HEK293 (cell line): ENCODE measurements around the gene ETS2.

Experiments
- OVOL3 ChIP-seq: fragments of 450-650 bp; formaldehyde crosslinking; IDR thresholded peaks from 2 replicates; pipeline ENCODE4 v1.5.1; 2016; ENCODE audit warnings: missing biosample characterization, missing genetic modification characterization
- REPIN1 ChIP-seq: fragments of 450-650 bp; formaldehyde crosslinking; IDR thresholded peaks from 2 replicates; pipeline ENCODE4 v1.5.1; 2017; ENCODE audit warnings: missing biosample characterization, missing genetic modification characterization, low read depth
- SP3 ChIP-seq: fragments of 450-650 bp; formaldehyde crosslinking; IDR thresholded peaks from 2 replicates; pipeline ENCODE4 v1.5.1; 2016; ENCODE audit warnings: missing biosample characterization, missing genetic modification characterization
- YY1 ChIP-seq: fragments of 450-650 bp; formaldehyde crosslinking; IDR thresholded peaks from 2 replicates; pipeline ENCODE4 v1.5.1; 2018; ENCODE audit warnings: missing biosample characterization, missing genetic modification characterization
- ZBTB17 ChIP-seq: fragments of 450-650 bp; formaldehyde crosslinking; IDR thresholded peaks from 2 replicates; pipeline ENCODE4 v1.5.1; 2016; ENCODE audit warnings: missing biosample characterization, missing genetic modification characterization
- ZBTB21 ChIP-seq: fragments of 450-650 bp; formaldehyde crosslinking; IDR thresholded peaks from 2 replicates; pipeline ENCODE4 v1.5.1; 2017; ENCODE audit warnings: missing biosample characterization, missing genetic modification characterization
- ZBTB8A ChIP-seq: fragments of 450-650 bp; formaldehyde crosslinking; IDR thresholded peaks from 2 replicates; pipeline ENCODE4 v1.5.1; 2016; ENCODE audit warnings: missing biosample characterization, missing genetic modification characterization
- ZEB2 ChIP-seq: fragments of 450-650 bp; formaldehyde crosslinking; IDR thresholded peaks from 2 replicates; pipeline ENCODE4 v1.5.1; 2016; ENCODE audit warnings: missing biosample characterization, missing genetic modification characterization
- ZFHX2 ChIP-seq: fragments of 450-650 bp; formaldehyde crosslinking; conservative IDR thresholded peaks from 2 replicates; pipeline ENCODE4 v1.5.1; 2016; ENCODE audit warnings: missing biosample characterization, missing genetic modification characterization
- ZFP69B ChIP-seq: fragments of 450-650 bp; formaldehyde crosslinking; IDR thresholded peaks from 2 replicates; pipeline ENCODE4 v1.5.1; 2016; ENCODE audit warnings: missing biosample characterization, missing genetic modification characterization
- ZNF169 ChIP-seq: fragments of 450-650 bp; formaldehyde crosslinking; IDR thresholded peaks from 2 replicates; pipeline ENCODE4 v1.5.1; 2016; ENCODE audit warnings: missing biosample characterization, missing genetic modification characterization
- ZNF184 ChIP-seq: fragments of 450-650 bp; IDR thresholded peaks from 2 replicates; pipeline ENCODE4 v1.5.1; 2018; ENCODE audit warnings: missing biosample characterization, mild to moderate bottlenecking, missing genetic modification characterization
- ZNF19 ChIP-seq: fragments of 450-650 bp; formaldehyde crosslinking; IDR thresholded peaks from 2 replicates; pipeline ENCODE4; 2016; ENCODE audit warnings: missing biosample characterization, missing genetic modification characterization, low read depth
- ZNF223 ChIP-seq: fragments of 450-650 bp; formaldehyde crosslinking; IDR thresholded peaks from 2 replicates; pipeline ENCODE4 v1.5.1; 2016; ENCODE audit warnings: missing biosample characterization, missing genetic modification characterization
- ZNF324 ChIP-seq: fragments of 450-650 bp; formaldehyde crosslinking; IDR thresholded peaks from 2 replicates; pipeline ENCODE4 v1.5.1; 2016; ENCODE audit warnings: missing biosample characterization, missing genetic modification characterization
- ZNF350 ChIP-seq: fragments of 450-650 bp; formaldehyde crosslinking; IDR thresholded peaks from 2 replicates; pipeline ENCODE4 v1.5.0; 2017; ENCODE audit warnings: missing biosample characterization, mild to moderate bottlenecking, missing genetic modification characterization
- TF ChIP-seq, protein P1 (sequence below): fragments of 450-650 bp; formaldehyde crosslinking; IDR thresholded peaks from 2 replicates; pipeline ENCODE4 v1.5.1; 2016; ENCODE audit warnings: missing biosample characterization, missing genetic modification characterization
- TF ChIP-seq, protein P2 (sequence below): fragments of 450-650 bp; formaldehyde crosslinking; IDR thresholded peaks from 2 replicates; pipeline ENCODE4 v1.5.1; 2016; ENCODE audit warnings: missing biosample characterization, missing genetic modification characterization
- TF ChIP-seq, protein P3 (sequence below): fragments of 450-650 bp; formaldehyde crosslinking; IDR thresholded peaks from 2 replicates; pipeline ENCODE4 v1.5.1; 2016; ENCODE audit warnings: missing biosample characterization, missing genetic modification characterization
- TF ChIP-seq, protein P4 (sequence below): fragments of 450-650 bp; formaldehyde crosslinking; optimal IDR thresholded peaks from 2 replicates; pipeline ENCODE3; 2016; ENCODE audit warnings: missing biosample characterization, mild to moderate bottlenecking, missing genetic modification characterization
- TF ChIP-seq, protein P5 (sequence below): fragments of 450-650 bp; formaldehyde crosslinking; IDR thresholded peaks from 2 replicates; pipeline ENCODE4 v1.5.1; 2017; ENCODE audit warnings: missing biosample characterization, missing genetic modification characterization
- TF ChIP-seq, protein P6 (sequence below): fragments of 450-650 bp; IDR thresholded peaks from 2 replicates; pipeline ENCODE4 v1.5.1; 2018; ENCODE audit warnings: missing biosample characterization, missing genetic modification characterization

Gene ETS2

DNA sequence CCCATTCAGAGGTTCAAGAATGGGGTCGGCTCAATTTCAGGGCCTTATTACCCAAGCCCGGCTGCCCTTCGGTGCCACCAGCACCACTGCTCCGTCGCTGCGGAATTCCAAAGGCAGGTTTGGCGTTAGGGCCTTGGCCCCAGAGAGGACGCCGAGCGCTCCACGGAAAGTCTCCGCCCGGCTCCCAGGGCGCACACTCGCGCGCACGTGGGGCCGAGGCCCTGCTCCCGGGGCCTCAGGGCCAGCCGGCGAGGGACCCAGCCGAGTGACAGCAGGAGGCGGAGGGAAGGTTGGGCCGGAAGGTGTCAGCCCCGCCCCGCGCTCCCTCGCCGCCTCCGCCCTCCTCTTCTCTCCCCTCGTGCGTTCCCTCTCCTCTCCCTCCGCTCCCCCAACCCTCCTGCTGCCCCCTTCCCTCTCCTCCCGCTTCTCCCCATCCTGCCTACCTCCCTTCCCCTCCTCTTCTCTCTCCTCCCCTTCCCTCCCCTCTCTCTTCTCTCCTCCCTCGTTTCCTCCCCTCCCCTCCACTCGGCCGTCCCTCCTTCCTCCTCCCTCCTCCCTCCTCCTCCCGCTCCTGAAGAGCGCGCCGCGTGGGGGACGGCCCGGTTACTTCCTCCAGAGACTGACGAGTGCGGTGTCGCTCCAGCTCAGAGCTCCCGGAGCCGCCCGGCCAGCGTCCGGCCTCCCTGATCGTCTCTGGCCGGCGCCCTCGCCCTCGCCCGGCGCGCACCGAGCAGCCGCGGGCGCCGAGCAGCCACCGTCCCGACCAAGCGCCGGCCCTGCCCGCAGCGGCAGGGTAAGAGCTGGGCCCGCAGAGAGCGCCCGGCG is at the start of gene ETS2 (continued):
- TF ChIP-seq, protein P1, sequence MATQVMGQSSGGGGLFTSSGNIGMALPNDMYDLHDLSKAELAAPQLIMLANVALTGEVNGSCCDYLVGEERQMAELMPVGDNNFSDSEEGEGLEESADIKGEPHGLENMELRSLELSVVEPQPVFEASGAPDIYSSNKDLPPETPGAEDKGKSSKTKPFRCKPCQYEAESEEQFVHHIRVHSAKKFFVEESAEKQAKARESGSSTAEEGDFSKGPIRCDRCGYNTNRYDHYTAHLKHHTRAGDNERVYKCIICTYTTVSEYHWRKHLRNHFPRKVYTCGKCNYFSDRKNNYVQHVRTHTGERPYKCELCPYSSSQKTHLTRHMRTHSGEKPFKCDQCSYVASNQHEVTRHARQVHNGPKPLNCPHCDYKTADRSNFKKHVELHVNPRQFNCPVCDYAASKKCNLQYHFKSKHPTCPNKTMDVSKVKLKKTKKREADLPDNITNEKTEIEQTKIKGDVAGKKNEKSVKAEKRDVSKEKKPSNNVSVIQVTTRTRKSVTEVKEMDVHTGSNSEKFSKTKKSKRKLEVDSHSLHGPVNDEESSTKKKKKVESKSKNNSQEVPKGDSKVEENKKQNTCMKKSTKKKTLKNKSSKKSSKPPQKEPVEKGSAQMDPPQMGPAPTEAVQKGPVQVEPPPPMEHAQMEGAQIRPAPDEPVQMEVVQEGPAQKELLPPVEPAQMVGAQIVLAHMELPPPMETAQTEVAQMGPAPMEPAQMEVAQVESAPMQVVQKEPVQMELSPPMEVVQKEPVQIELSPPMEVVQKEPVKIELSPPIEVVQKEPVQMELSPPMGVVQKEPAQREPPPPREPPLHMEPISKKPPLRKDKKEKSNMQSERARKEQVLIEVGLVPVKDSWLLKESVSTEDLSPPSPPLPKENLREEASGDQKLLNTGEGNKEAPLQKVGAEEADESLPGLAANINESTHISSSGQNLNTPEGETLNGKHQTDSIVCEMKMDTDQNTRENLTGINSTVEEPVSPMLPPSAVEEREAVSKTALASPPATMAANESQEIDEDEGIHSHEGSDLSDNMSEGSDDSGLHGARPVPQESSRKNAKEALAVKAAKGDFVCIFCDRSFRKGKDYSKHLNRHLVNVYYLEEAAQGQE (tag by site-specific recombination), result no peak; the same call in 1 of the 2 replicates
- TF ChIP-seq ZBTB8A (tag by site-specific recombination) (peak; percentile 72), ZEB2 (tag by site-specific recombination) (peak; percentile 90), ZFHX2 (tag by site-specific recombination) (peak; percentile 98), YY1 (no peak; the same call in 1 of the 2 replicates), ZFP69B (tag by site-specific recombination) (no peak; the same call in none of the 2 replicates), ZBTB21 (tag by site-specific recombination) (peak; percentile 36; the same call in 1 of the 2 replicates), ZNF350 (tag by site-specific recombination) (no peak), ZNF223 (tag by site-specific recombination) (no peak), REPIN1 (tag by site-specific recombination) (no peak; the same call in 1 of the 2 replicates), SP3 (tag by site-specific recombination) (peak; percentile 99), ZBTB17 (tag by site-specific recombination) (peak; percentile 99), ZNF19 (tag by site-specific recombination) (no peak), OVOL3 (tag by site-specific recombination) (no peak), ZNF169 (tag by site-specific recombination) (no peak), ZNF324 (tag by site-specific recombination) (peak; percentile 97), ZNF184 (tag by site-specific recombination) (peak; percentile 33; the same call in 1 of the 2 replicates)
- TF ChIP-seq, protein P2, sequence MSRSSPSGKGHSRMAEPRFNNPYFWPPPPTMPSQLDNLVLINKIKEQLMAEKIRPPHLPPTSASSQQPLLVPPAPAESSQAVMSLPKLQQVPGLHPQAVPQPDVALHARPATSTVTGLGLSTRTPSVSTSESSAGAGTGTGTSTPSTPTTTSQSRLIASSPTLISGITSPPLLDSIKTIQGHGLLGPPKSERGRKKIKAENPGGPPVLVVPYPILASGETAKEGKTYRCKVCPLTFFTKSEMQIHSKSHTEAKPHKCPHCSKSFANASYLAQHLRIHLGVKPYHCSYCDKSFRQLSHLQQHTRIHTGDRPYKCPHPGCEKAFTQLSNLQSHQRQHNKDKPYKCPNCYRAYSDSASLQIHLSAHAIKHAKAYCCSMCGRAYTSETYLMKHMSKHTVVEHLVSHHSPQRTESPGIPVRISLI, result no peak
- TF ChIP-seq, protein P3, sequence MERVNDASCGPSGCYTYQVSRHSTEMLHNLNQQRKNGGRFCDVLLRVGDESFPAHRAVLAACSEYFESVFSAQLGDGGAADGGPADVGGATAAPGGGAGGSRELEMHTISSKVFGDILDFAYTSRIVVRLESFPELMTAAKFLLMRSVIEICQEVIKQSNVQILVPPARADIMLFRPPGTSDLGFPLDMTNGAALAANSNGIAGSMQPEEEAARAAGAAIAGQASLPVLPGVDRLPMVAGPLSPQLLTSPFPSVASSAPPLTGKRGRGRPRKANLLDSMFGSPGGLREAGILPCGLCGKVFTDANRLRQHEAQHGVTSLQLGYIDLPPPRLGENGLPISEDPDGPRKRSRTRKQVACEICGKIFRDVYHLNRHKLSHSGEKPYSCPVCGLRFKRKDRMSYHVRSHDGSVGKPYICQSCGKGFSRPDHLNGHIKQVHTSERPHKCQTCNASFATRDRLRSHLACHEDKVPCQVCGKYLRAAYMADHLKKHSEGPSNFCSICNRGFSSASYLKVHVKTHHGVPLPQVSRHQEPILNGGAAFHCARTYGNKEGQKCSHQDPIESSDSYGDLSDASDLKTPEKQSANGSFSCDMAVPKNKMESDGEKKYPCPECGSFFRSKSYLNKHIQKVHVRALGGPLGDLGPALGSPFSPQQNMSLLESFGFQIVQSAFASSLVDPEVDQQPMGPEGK, result peak; percentile 100
- TF ChIP-seq, protein P4, sequence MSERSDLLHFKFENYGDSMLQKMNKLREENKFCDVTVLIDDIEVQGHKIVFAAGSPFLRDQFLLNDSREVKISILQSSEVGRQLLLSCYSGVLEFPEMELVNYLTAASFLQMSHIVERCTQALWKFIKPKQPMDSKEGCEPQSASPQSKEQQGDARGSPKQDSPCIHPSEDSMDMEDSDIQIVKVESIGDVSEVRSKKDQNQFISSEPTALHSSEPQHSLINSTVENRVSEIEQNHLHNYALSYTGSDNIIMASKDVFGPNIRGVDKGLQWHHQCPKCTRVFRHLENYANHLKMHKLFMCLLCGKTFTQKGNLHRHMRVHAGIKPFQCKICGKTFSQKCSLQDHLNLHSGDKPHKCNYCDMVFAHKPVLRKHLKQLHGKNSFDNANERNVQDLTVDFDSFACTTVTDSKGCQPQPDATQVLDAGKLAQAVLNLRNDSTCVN (tag by site-specific recombination), result peak; percentile 89
- TF ChIP-seq, protein P5, sequence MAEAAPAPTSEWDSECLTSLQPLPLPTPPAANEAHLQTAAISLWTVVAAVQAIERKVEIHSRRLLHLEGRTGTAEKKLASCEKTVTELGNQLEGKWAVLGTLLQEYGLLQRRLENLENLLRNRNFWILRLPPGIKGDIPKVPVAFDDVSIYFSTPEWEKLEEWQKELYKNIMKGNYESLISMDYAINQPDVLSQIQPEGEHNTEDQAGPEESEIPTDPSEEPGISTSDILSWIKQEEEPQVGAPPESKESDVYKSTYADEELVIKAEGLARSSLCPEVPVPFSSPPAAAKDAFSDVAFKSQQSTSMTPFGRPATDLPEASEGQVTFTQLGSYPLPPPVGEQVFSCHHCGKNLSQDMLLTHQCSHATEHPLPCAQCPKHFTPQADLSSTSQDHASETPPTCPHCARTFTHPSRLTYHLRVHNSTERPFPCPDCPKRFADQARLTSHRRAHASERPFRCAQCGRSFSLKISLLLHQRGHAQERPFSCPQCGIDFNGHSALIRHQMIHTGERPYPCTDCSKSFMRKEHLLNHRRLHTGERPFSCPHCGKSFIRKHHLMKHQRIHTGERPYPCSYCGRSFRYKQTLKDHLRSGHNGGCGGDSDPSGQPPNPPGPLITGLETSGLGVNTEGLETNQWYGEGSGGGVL, result peak; percentile 100
- TF ChIP-seq, protein P6, sequence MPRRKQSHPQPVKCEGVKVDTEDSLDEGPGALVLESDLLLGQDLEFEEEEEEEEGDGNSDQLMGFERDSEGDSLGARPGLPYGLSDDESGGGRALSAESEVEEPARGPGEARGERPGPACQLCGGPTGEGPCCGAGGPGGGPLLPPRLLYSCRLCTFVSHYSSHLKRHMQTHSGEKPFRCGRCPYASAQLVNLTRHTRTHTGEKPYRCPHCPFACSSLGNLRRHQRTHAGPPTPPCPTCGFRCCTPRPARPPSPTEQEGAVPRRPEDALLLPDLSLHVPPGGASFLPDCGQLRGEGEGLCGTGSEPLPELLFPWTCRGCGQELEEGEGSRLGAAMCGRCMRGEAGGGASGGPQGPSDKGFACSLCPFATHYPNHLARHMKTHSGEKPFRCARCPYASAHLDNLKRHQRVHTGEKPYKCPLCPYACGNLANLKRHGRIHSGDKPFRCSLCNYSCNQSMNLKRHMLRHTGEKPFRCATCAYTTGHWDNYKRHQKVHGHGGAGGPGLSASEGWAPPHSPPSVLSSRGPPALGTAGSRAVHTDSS, result peak; percentile 84
